Measurements from ENCODE around the gene FAT1.

Gene FAT1

GRCh38 chr4:186754976-186755375 lies 31.3 kb upstream of the FAT1 start:
- Histone ChIP-seq H3K27ac (ENCODE audit: low read depth, low read length) (no peak overlapping the region), H3K4me3 (ENCODE audit: low read depth in 1 of 2, low read length in 2 of 2) (no peak overlapping the region), H3K27me3 (ENCODE audit: control insufficient read depth in 1 of 2, insufficient read depth in 2 of 2, low read length in 2 of 2) (no peaks in the 10 kb centered on the region)

GRCh38 chr4:186752325-186752724 lies 28.7 kb upstream of the FAT1 start:
- Histone ChIP-seq H3K9ac (ENCODE audit: low read depth in 1 of 2, low read length in 2 of 2) (no peak overlapping the region), H3K36me3 (ENCODE audit: control insufficient read depth in 1 of 2, insufficient read depth in 2 of 2, low read length in 2 of 2) (no peaks in the 10 kb centered on the region), H3K9me3 (ENCODE audit: control insufficient read depth in 1 of 2, low read length in 2 of 2) (no peaks in the 10 kb centered on the region), H3K4me3 (ENCODE audit: low read depth in 1 of 2, low read length in 2 of 2) (no peak overlapping the region), H3K4me1 (ENCODE audit: control insufficient read depth in 1 of 2, insufficient read depth in 2 of 2, low read length in 2 of 2) (peaks cover 15 to 23% of the 10 kb centered on the region in 2 donors), H3K27me3 (ENCODE audit: control insufficient read depth in 1 of 2, insufficient read depth in 2 of 2, low read length in 2 of 2) (no peaks in the 10 kb centered on the region), H3K27ac (ENCODE audit: low read depth, low read length) (no peak overlapping the region)

More at GRCh38 chr4:186754976-186755375, 31.3 kb upstream of the FAT1 start:
- no peaks in the 10 kb centered on the region for H3K9me3 ChIP-seq (ENCODE audit: control insufficient read depth in 1 of 2, low read length in 2 of 2)
- no peaks in the 10 kb centered on the region for H3K36me3 ChIP-seq (ENCODE audit: control insufficient read depth in 1 of 2, insufficient read depth in 2 of 2, low read length in 2 of 2)
- H3K9ac ChIP-seq (ENCODE audit: low read depth in 1 of 2, low read length in 2 of 2), result no peak overlapping the region
- H3K4me1 ChIP-seq (ENCODE audit: control insufficient read depth in 1 of 2, insufficient read depth in 2 of 2, low read length in 2 of 2), result peaks cover 9 to 18% of the 10 kb centered on the region in 2 donors

GRCh38 chr4:186749611-186750281 lies 26.1 kb upstream of the FAT1 start:
- no peaks in the 10 kb centered on the region for H3K36me3 ChIP-seq (ENCODE audit: control insufficient read depth in 1 of 2, insufficient read depth in 2 of 2, low read length in 2 of 2)
- peaks cover 7 to 11% of the 10 kb centered on the region in 2 donors for H3K4me1 ChIP-seq (ENCODE audit: control insufficient read depth in 1 of 2, insufficient read depth in 2 of 2, low read length in 2 of 2)
- H3K9ac ChIP-seq (ENCODE audit: low read depth in 1 of 2, low read length in 2 of 2), result no peak overlapping the region
- H3K9me3 ChIP-seq (ENCODE audit: control insufficient read depth in 1 of 2, low read length in 2 of 2), result no peaks in the 10 kb centered on the region
- no peak overlapping the region for H3K4me3 ChIP-seq (ENCODE audit: low read depth in 1 of 2, low read length in 2 of 2)
- H3K27me3 ChIP-seq (ENCODE audit: control insufficient read depth in 1 of 2, insufficient read depth in 2 of 2, low read length in 2 of 2), result no peaks in the 10 kb centered on the region
- no peak overlapping the region for H3K27ac ChIP-seq (ENCODE audit: low read depth, low read length)

- no peaks in the 10 kb centered on the region for H3K36me3 ChIP-seq (ENCODE audit: control insufficient read depth in 1 of 2, insufficient read depth in 2 of 2, low read length in 2 of 2)
- no peak overlapping the region for H3K9ac ChIP-seq (ENCODE audit: low read depth in 1 of 2, low read length in 2 of 2)
- no peak overlapping the region for H3K4me3 ChIP-seq (ENCODE audit: low read depth in 1 of 2, low read length in 2 of 2)
- H3K27me3 ChIP-seq (ENCODE audit: control insufficient read depth in 1 of 2, insufficient read depth in 2 of 2, low read length in 2 of 2), result no peaks in the 10 kb centered on the region
- H3K4me1 ChIP-seq (ENCODE audit: control insufficient read depth in 1 of 2, insufficient read depth in 2 of 2, low read length in 2 of 2), result peaks cover 7 to 13% of the 10 kb centered on the region in 2 donors
- no peak overlapping the region for H3K27ac ChIP-seq (ENCODE audit: low read depth, low read length)
- no peaks in the 10 kb centered on the region for H3K9me3 ChIP-seq (ENCODE audit: control insufficient read depth in 1 of 2, low read length in 2 of 2)
Measured at GRCh38 chr4:186746581-186746980, 22.9 kb upstream of the FAT1 start.

- Histone ChIP-seq H3K4me3 (ENCODE audit: low read depth in 1 of 2, low read length in 2 of 2) (no peak overlapping the region), H3K27me3 (ENCODE audit: control insufficient read depth in 1 of 2, insufficient read depth in 2 of 2, low read length in 2 of 2) (no peaks in the 10 kb centered on the region)
Measured at GRCh38 chr4:186743261-186743660, 19.6 kb upstream of the FAT1 start.

GRCh38 chr4:186740822-186741221 lies 17.2 kb upstream of the FAT1 start:
- Histone ChIP-seq H3K9ac (ENCODE audit: low read depth in 1 of 2, low read length in 2 of 2) (no peak overlapping the region), H3K36me3 (ENCODE audit: control insufficient read depth in 1 of 2, insufficient read depth in 2 of 2, low read length in 2 of 2) (no peaks in the 10 kb centered on the region), H3K9me3 (ENCODE audit: control insufficient read depth in 1 of 2, low read length in 2 of 2) (no peaks in the 10 kb centered on the region), H3K4me3 (ENCODE audit: low read depth in 1 of 2, low read length in 2 of 2) (no peak overlapping the region), H3K27me3 (ENCODE audit: control insufficient read depth in 1 of 2, insufficient read depth in 2 of 2, low read length in 2 of 2) (no peaks in the 10 kb centered on the region), H3K4me1 (ENCODE audit: control insufficient read depth in 1 of 2, insufficient read depth in 2 of 2, low read length in 2 of 2) (peaks cover 12 to 22% of the 10 kb centered on the region in 2 donors), H3K27ac (ENCODE audit: low read depth, low read length) (no peak overlapping the region)

More at GRCh38 chr4:186743261-186743660, 19.6 kb upstream of the FAT1 start:
- no peak overlapping the region for H3K9ac ChIP-seq (ENCODE audit: low read depth in 1 of 2, low read length in 2 of 2)
- no peak overlapping the region for H3K27ac ChIP-seq (ENCODE audit: low read depth, low read length)
- H3K36me3 ChIP-seq (ENCODE audit: control insufficient read depth in 1 of 2, insufficient read depth in 2 of 2, low read length in 2 of 2), result no peaks in the 10 kb centered on the region
- H3K4me1 ChIP-seq (ENCODE audit: control insufficient read depth in 1 of 2, insufficient read depth in 2 of 2, low read length in 2 of 2), result peaks cover 12 to 21% of the 10 kb centered on the region in 2 donors
- no peaks in the 10 kb centered on the region for H3K9me3 ChIP-seq (ENCODE audit: control insufficient read depth in 1 of 2, low read length in 2 of 2)

GRCh38 chr4:186739802-186740434 lies 16.3 kb upstream of the FAT1 start:
- peaks cover 12 to 25% of the 10 kb centered on the region in 2 donors for H3K4me1 ChIP-seq (ENCODE audit: control insufficient read depth in 1 of 2, insufficient read depth in 2 of 2, low read length in 2 of 2)
- H3K9me3 ChIP-seq (ENCODE audit: control insufficient read depth in 1 of 2, low read length in 2 of 2), result no peaks in the 10 kb centered on the region
- H3K4me3 ChIP-seq (ENCODE audit: low read depth in 1 of 2, low read length in 2 of 2), result no peak overlapping the region
- H3K36me3 ChIP-seq (ENCODE audit: control insufficient read depth in 1 of 2, insufficient read depth in 2 of 2, low read length in 2 of 2), result no peaks in the 10 kb centered on the region
- H3K27ac ChIP-seq (ENCODE audit: low read depth, low read length), result no peak overlapping the region
- peak overlapping the region in 1 of 2 donors; percentile 2 for H3K9ac ChIP-seq (ENCODE audit: low read depth in 1 of 2, low read length in 2 of 2)
- H3K27me3 ChIP-seq (ENCODE audit: control insufficient read depth in 1 of 2, insufficient read depth in 2 of 2, low read length in 2 of 2), result no peaks in the 10 kb centered on the region

GRCh38 chr4:186739317-186739716 lies 15.7 kb upstream of the FAT1 start:
- no peak overlapping the region for H3K9ac ChIP-seq (ENCODE audit: low read depth in 1 of 2, low read length in 2 of 2)
- no peaks in the 10 kb centered on the region for H3K9me3 ChIP-seq (ENCODE audit: control insufficient read depth in 1 of 2, low read length in 2 of 2)
- peaks cover 12 to 25% of the 10 kb centered on the region in 2 donors for H3K4me1 ChIP-seq (ENCODE audit: control insufficient read depth in 1 of 2, insufficient read depth in 2 of 2, low read length in 2 of 2)
- H3K36me3 ChIP-seq (ENCODE audit: control insufficient read depth in 1 of 2, insufficient read depth in 2 of 2, low read length in 2 of 2), result no peaks in the 10 kb centered on the region
- H3K27ac ChIP-seq (ENCODE audit: low read depth, low read length), result no peak overlapping the region
- no peaks in the 10 kb centered on the region for H3K27me3 ChIP-seq (ENCODE audit: control insufficient read depth in 1 of 2, insufficient read depth in 2 of 2, low read length in 2 of 2)
- H3K4me3 ChIP-seq (ENCODE audit: low read depth in 1 of 2, low read length in 2 of 2), result no peak overlapping the region

GRCh38 chr4:186738421-186738820 lies 14.8 kb upstream of the FAT1 start:
- H3K27me3 ChIP-seq (ENCODE audit: control insufficient read depth in 1 of 2, insufficient read depth in 2 of 2, low read length in 2 of 2), result no peaks in the 10 kb centered on the region
- H3K27ac ChIP-seq (ENCODE audit: low read depth, low read length), result no peak overlapping the region
- H3K9ac ChIP-seq (ENCODE audit: low read depth in 1 of 2, low read length in 2 of 2), result no peak overlapping the region
- no peaks in the 10 kb centered on the region for H3K36me3 ChIP-seq (ENCODE audit: control insufficient read depth in 1 of 2, insufficient read depth in 2 of 2, low read length in 2 of 2)
- peaks cover 12 to 20% of the 10 kb centered on the region in 2 donors for H3K4me1 ChIP-seq (ENCODE audit: control insufficient read depth in 1 of 2, insufficient read depth in 2 of 2, low read length in 2 of 2)
- H3K9me3 ChIP-seq (ENCODE audit: control insufficient read depth in 1 of 2, low read length in 2 of 2), result no peaks in the 10 kb centered on the region
- no peak overlapping the region for H3K4me3 ChIP-seq (ENCODE audit: low read depth in 1 of 2, low read length in 2 of 2)

- no peak overlapping the region for H3K4me3 ChIP-seq (ENCODE audit: low read depth in 1 of 2, low read length in 2 of 2)
- H3K36me3 ChIP-seq (ENCODE audit: control insufficient read depth in 1 of 2, insufficient read depth in 2 of 2, low read length in 2 of 2), result no peaks in the 10 kb centered on the region
- H3K4me1 ChIP-seq (ENCODE audit: control insufficient read depth in 1 of 2, insufficient read depth in 2 of 2, low read length in 2 of 2), result peaks cover 12 to 17% of the 10 kb centered on the region in 2 donors
- no peak overlapping the region for H3K9ac ChIP-seq (ENCODE audit: low read depth in 1 of 2, low read length in 2 of 2)
- no peaks in the 10 kb centered on the region for H3K9me3 ChIP-seq (ENCODE audit: control insufficient read depth in 1 of 2, low read length in 2 of 2)
- H3K27ac ChIP-seq (ENCODE audit: low read depth, low read length), result no peak overlapping the region
- no peaks in the 10 kb centered on the region for H3K27me3 ChIP-seq (ENCODE audit: control insufficient read depth in 1 of 2, insufficient read depth in 2 of 2, low read length in 2 of 2)
Measured at GRCh38 chr4:186737427-186737826, 13.8 kb upstream of the FAT1 start.

Data from duodenal mucosa (tissue), 2 donors.